ENCODE measurements around the gene OSBPL8.
A peak's percentile ranks its signal among the peaks of the same experiment; 100 is the strongest.
"Not testable (repeated sequence)": the region's sequence is repeated elsewhere in the genome, so short reads cannot be mapped to it uniquely, and the experiment has no call there.

The OSBPL8 gene

GRCh38 chr12:76384560-76384959 is 175.0 kb downstream of the OSBPL8 start:
- FAIRE-seq (no peak), DNase-seq (ENCODE audit: extremely low spot score, insufficient read length, low read depth) (no peak)

GRCh38 chr12:76383988-76384387 is 175.6 kb downstream of the OSBPL8 start:
- no peak for DNase-seq (ENCODE audit: extremely low spot score, insufficient read length, low read depth)
- FAIRE-seq = no peak

- no peak for DNase-seq (ENCODE audit: extremely low spot score, insufficient read length, low read depth)
- no peak for FAIRE-seq
These were observed 180.3 kb downstream of the OSBPL8 start for GRCh38 chr12:76379261-76379660.

- FAIRE-seq; DNase-seq (ENCODE audit: extremely low spot score, insufficient read length, low read depth): not testable (repeated sequence)
These were observed 182.7 kb downstream of the OSBPL8 start for GRCh38 chr12:76376876-76377275.

- FAIRE-seq (no peak), DNase-seq (ENCODE audit: extremely low spot score, insufficient read length, low read depth) (no peak)
These were observed 183.6 kb downstream of the OSBPL8 start for GRCh38 chr12:76375939-76376338.

- no peak for FAIRE-seq
- no peak for DNase-seq (ENCODE audit: extremely low spot score, insufficient read length, low read depth)
These were observed 184.1 kb downstream of the OSBPL8 start for GRCh38 chr12:76375470-76375869.

GRCh38 chr12:76374386-76375020 is 185.1 kb downstream of the OSBPL8 start:
- FAIRE-seq = no peak
- no peak for DNase-seq (ENCODE audit: extremely low spot score, insufficient read length, low read depth)

- FAIRE-seq = no peak
These were observed 191.3 kb downstream of the OSBPL8 start for GRCh38 chr12:76368230-76368629.

GRCh38 chr12:76366163-76366562 is 193.4 kb downstream of the OSBPL8 start:
- DNase-seq (ENCODE audit: extremely low spot score, insufficient read length, low read depth) = no peak
- no peak for FAIRE-seq

More at GRCh38 chr12:76368230-76368629, 191.3 kb downstream of the OSBPL8 start:
- no peak for DNase-seq (ENCODE audit: extremely low spot score, insufficient read length, low read depth)

GRCh38 chr12:76364131-76364530 is 195.4 kb downstream of the OSBPL8 start:
- not testable (repeated sequence) for FAIRE-seq; DNase-seq (ENCODE audit: extremely low spot score, insufficient read length, low read depth)

GRCh38 chr12:76360316-76360715 is 199.3 kb downstream of the OSBPL8 start:
- FAIRE-seq (no peak), DNase-seq (ENCODE audit: extremely low spot score, insufficient read length, low read depth) (no peak)

- DNase-seq (ENCODE audit: extremely low spot score, insufficient read length, low read depth) (no peak), FAIRE-seq (no peak)
These were observed 203.5 kb downstream of the OSBPL8 start for GRCh38 chr12:76356071-76356470.

GRCh38 chr12:76348079-76348901 is 211.3 kb downstream of the OSBPL8 start, which contains the start of gene BBS10:
Gene BBS10 (minus strand): TSS chr12:76348415. CDS start chr12:76348358, 57 bp downstream.
- peak; percentile 81 for DNase-seq (ENCODE audit: extremely low spot score, insufficient read length, low read depth)

GRCh38 chr12:76346798-76347420 is 212.7 kb downstream of the OSBPL8 start:
- DNase-seq (ENCODE audit: extremely low spot score, insufficient read length, low read depth) (no peak), FAIRE-seq (peak; percentile 88)

More at GRCh38 chr12:76348079-76348901, 211.3 kb downstream of the OSBPL8 start, which contains the start of gene BBS10:
- FAIRE-seq = peak; percentile 95

- FAIRE-seq = no peak
- no peak for DNase-seq (ENCODE audit: extremely low spot score, insufficient read length, low read depth)
These were observed 213.3 kb downstream of the OSBPL8 start for GRCh38 chr12:76346236-76346635.

GRCh38 chr12:76345569-76345968 is 214.0 kb downstream of the OSBPL8 start:
- no peak for DNase-seq (ENCODE audit: extremely low spot score, insufficient read length, low read depth)
- FAIRE-seq = no peak

- DNase-seq (ENCODE audit: extremely low spot score, insufficient read length, low read depth) (no peak), FAIRE-seq (no peak)
These were observed 218.0 kb downstream of the OSBPL8 start for GRCh38 chr12:76341436-76342030.

- DNase-seq (ENCODE audit: extremely low spot score, insufficient read length, low read depth) (no peak), FAIRE-seq (no peak)
These were observed 218.7 kb downstream of the OSBPL8 start for GRCh38 chr12:76340680-76341435.

GRCh38 chr12:76337583-76337982 is 222.0 kb downstream of the OSBPL8 start:
- DNase-seq (ENCODE audit: extremely low spot score, insufficient read length, low read depth) = no peak
- FAIRE-seq = no peak

- DNase-seq (ENCODE audit: extremely low spot score, insufficient read length, low read depth) (no peak), FAIRE-seq (no peak)
These were observed 227.0 kb downstream of the OSBPL8 start for GRCh38 chr12:76332606-76333005.
